GM18868 (cell line): ENCODE results near the gene FLT4.
A peak's percentile ranks its signal among the peaks of the same experiment; 100 is the strongest.

ENCODE experiments used
- ATAC-seq: cut with Tn5 transposase; IDR thresholded peaks from one replicate; pipeline ENCODE4 v1.9.1; 2021; ENCODE audit warnings: mild to moderate bottlenecking, moderate library complexity; ENCODE audit not compliant: unreplicated experiment

Gene FLT4

GRCh38 chr5:180594311-180595045, 54.9 kb downstream of the FLT4 start:
- ATAC-seq, result no peak

GRCh38 chr5:180593446-180594206, 55.8 kb downstream of the FLT4 start:
- ATAC-seq, result no peak

DNA sequence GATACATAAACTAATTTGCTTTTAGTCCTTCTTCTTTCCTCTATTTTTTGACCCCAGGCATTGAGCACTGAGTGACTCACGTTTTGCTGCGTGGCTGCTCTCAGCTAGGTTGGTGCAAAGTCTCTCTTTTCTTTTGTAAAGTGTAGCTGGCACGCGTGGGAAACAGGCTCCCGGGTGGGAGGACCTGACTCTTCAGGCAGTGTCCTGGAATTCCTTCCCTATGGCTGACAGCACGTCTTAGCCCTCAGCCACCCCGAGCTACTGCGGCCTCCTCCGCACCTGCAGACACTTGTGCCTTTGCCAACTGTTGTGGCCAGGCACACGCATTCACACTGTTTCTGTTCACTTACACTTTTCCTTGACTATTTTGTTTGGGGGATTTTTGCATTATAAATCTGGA, 57.2 kb downstream of the FLT4 start:
- ATAC-seq, result no peak

DNA sequence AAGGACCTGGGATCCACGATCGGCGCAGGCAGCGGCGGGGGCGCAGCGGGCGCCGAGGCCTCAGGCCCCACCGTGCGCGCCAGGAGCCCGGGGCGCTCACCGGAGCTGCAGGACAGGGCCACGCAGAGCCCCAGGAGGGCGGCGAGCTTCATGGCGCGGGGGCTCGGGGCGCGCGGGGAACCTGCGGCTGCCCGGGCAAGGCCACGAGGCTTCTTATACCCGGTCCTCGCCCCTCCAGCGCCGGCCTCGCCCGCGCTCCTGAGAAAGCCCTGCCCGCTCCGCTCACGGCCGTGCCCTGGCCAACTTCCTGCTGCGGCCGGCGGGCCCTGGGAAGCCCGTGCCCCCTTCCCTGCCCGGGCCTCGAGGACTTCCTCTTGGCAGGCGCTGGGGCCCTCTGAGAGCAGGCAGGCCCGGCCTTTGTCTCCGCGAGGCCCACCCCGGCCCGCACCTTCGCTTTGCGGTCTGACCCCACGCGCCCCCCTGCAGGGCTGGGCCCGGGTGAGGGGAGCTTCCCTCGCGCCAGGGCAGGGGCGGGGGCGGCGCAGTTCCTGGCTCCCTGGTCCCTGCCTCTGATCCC, 58.0 kb downstream of the FLT4 start, which contains the start of gene SCGB3A1:
Gene SCGB3A1 (minus strand): TSS at position 189 of the 577 bp plus-strand sequence. CDS start 37 bp downstream, at position 152.
- no peak for ATAC-seq

DNA sequence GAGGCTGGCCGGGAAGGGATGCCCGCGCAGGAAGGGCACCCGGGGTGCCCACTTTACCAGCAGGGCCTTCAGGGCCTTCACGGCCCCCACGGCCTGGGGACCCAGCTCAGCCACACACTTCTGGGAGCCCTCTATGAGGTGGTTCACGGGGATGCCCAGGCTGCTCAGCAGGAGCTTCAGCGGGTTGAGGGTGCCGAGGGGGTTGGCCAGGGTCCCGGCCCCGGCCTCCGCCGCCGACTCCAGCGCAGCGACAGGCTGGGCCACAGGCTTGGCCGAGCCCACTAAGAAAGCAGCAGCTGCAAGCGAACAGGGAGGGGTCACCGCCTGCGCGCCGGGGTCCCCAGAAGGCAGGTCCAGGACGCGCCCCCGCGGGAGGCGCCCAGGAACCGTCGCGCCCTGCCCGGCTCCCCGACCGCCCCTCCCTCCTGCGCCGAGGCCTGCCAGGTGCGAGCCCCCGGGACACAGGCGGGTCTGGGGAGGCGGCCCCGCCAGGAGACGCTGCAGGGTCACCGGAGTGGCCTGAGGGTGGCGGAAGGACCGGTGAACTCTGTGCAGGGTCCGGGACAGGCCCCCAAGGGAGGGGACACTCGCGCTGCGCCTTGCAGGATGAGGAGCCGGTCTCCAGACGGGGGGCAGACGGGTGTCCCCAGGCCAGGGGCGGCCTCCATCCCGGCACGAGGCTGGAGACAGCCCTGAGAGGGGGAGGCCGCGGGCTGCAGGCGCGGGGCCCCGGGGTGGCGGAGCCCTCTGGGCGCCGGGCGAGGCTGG, 58.7 kb downstream of the FLT4 start:
- no peak for ATAC-seq

- no peak for ATAC-seq
These were observed 59.4 kb downstream of the FLT4 start for GRCh38 chr5:180589771-180590542.

DNA sequence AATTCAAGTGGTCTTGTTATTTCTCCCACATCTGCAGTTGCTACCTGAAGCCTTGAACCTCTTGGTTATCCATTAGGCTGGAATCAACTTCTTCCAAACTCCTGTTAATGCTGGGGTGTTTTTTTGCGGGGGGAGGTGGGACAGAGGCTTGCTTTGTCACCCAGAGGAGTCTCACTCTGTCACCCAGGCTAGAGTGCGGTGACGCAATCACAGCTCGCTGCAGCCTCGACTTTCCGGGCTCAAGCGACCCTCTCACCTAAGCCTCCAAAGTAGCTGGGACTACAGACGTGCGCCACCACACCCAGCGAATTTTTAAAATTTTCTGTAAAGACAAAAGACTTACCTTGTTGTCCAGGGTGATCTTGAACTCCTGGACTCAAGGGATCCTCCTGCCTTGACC, 62.5 kb downstream of the FLT4 start:
- no peak for ATAC-seq

DNA sequence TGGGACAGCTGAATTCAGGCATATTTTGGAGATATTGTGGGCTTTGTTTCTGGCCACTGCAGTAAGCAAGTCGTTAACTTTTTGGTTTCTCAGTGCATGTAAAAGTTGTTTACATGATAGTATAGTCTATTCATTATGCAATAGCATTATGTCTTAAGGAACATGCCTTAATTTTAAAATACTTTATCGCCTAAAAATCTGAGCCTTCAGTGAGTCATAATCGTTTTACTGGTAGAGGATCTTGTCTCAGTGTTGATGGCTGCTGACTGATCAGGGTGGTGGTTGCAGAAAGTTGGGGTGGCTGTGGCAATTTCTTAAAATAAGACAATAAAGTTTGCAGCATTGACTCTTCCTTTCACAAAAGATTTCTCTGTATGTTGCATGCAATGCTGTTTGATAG, 63.2 kb downstream of the FLT4 start:
- ATAC-seq, result no peak

GRCh38 chr5:180583738-180584137, 65.7 kb downstream of the FLT4 start:
- ATAC-seq, result no peak

- no peak for ATAC-seq
These were observed 68.7 kb downstream of the FLT4 start for GRCh38 chr5:180580681-180581080.

GRCh38 chr5:180575571-180575970, 73.8 kb downstream of the FLT4 start:
- no peak for ATAC-seq

GRCh38 chr5:180568914-180569313, 80.5 kb downstream of the FLT4 start:
- ATAC-seq, result no peak

- ATAC-seq, result peak; percentile 27
These were observed 85.4 kb downstream of the FLT4 start for GRCh38 chr5:180563994-180564393.

DNA sequence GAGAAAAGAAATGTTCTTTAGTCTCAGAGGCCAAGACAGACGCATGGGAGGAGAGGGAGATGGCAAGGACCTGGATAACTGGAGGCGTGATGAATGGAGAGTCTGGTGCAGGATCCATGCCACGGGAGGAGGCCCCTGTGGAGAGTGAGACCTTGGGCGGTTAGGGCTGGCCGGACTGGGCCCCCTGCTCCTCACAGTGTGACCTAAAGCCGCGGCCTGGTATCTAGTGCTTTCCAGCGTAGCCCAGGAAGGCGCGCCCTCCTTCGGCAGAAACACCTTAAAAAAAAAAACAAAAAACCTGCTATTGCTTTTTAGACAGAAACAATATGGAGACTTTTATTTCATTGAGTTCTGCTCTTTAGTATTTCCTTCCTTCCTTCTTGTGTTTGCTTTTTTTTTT, 91.2 kb downstream of the FLT4 start:
- ATAC-seq, result no peak

- no peak for ATAC-seq
These were observed 92.1 kb downstream of the FLT4 start for GRCh38 chr5:180557217-180557809.

- ATAC-seq, result no peak
These were observed 94.1 kb downstream of the FLT4 start for GRCh38 chr5:180555168-180555921.

DNA sequence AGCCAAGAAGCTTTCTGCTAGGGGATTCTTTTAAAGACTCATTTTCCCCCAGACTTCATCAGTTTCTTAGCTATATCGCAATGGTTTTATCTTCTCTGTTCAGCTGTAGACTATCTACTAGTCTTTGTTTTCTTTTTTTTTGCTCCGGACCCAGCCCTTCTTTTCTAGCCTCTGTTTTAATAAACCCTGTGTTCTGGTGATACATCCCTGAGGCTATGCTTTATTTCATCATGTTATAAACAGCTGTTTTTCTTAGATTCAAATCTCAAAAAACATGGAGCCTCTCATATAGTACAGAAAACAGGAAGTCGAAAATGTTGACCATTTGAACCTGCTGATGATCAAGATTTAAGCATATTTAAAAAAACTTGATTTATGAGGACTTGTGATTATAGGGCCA, 95.9 kb downstream of the FLT4 start:
- no peak for ATAC-seq
